Ammon's horn (tissue), 1 donor: ENCODE measurements around the gene TUBB3.
"Not testable (repeated sequence)": the region's sequence is repeated elsewhere in the genome, so short reads cannot be mapped to it uniquely, and the experiment has no call there.

ENCODE experiments used
- DNase-seq: peaks from one replicate; pipeline ENCODE4 v3.0.0-alpha.2; 2016; ENCODE audit warnings: low spot score

The TUBB3 gene

GRCh38 chr16:89902980-89903379 lies 20.2 kb upstream of the TUBB3 start:
- DNase-seq = no peak

- no peak for DNase-seq
Measured at GRCh38 chr16:89903908-89904515, 19.1 kb upstream of the TUBB3 start.

- no peak for DNase-seq
Measured at GRCh38 chr16:89904606-89905510, 18.3 kb upstream of the TUBB3 start.

- no peak for DNase-seq
Measured at GRCh38 chr16:89905511-89906139, 17.5 kb upstream of the TUBB3 start.

- no peak for DNase-seq
Measured at GRCh38 chr16:89906140-89907025, 16.8 kb upstream of the TUBB3 start.

- DNase-seq = no peak
Measured at GRCh38 chr16:89907055-89907814, 15.9 kb upstream of the TUBB3 start.

- no peak for DNase-seq
Measured at GRCh38 chr16:89908236-89908635, 14.9 kb upstream of the TUBB3 start.

GRCh38 chr16:89909777-89910716 lies 13.1 kb upstream of the TUBB3 start:
- DNase-seq = peak; percentile 83

GRCh38 chr16:89910717-89911354 lies 12.3 kb upstream of the TUBB3 start:
- no peak for DNase-seq

GRCh38 chr16:89911375-89911774 lies 11.8 kb upstream of the TUBB3 start:
- no peak for DNase-seq

GRCh38 chr16:89912143-89912542 lies 11.0 kb upstream of the TUBB3 start:
- no peak for DNase-seq

GRCh38 chr16:89912627-89913026 lies 10.5 kb upstream of the TUBB3 start:
- DNase-seq = no peak

- DNase-seq = no peak
Measured at GRCh38 chr16:89913408-89914387, 9.4 kb upstream of the TUBB3 start.

- DNase-seq = not testable (repeated sequence)
Measured at GRCh38 chr16:89914642-89915285, 8.4 kb upstream of the TUBB3 start.

GRCh38 chr16:89915303-89916232 lies 7.6 kb upstream of the TUBB3 start:
- no peak for DNase-seq

- no peak for DNase-seq
Measured at GRCh38 chr16:89917773-89918452, 5.2 kb upstream of the TUBB3 start.
